GM18873 (cell line): ENCODE results near the gene KLF16.

ENCODE experiments used
- ATAC-seq: cut with Tn5 transposase; IDR thresholded peaks from one replicate; pipeline ENCODE4 v1.9.1; 2021; ENCODE audit warnings: mild to moderate bottlenecking, moderate library complexity, moderate number of reproducible peaks; ENCODE audit not compliant: unreplicated experiment, low FRiP score

Gene KLF16

DNA sequence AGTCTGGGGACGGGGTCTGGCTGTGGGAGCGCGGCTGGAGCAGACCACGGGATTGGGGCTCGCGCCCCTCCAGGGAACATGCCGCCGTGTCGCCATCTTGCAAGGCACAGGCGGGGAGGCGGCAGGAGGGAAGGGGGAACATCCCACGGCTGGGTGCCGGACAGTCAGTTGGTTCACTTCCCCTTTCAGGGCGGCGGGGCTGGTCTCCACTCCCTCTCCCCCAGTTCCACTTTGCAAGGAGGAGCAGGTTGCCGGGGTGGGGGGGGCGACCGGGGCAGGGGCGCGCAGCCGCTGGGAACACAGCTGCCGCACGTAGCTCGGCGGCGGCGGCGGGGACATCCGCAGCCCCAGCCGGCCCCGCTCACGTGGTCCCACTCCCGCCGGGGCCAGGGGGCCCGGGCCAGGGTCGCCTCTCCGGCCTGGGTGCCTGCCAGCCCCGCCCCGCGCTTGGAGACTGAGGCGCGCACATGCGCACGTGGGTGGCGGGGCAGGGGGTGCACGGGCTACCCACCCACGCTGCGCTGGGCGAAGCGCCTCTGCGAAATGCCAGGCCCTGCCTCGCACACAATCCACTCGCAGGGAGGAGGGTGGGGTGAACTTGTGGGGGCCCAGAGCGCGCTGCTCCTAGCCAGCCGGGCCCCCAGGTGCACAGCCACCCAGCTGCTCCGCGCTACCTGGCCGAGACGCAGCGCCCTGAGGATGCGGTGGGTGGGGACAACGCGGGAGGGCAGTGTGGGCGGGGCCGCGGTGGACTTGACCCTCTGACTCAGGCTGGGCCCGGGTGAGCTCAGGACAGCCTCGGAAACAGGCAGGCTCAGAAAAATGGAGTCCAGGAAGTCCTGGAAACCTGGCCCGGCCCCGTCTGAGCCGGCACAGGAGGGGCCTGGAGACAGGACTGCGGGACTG is 6.4 kb downstream of the KLF16 start:
- ATAC-seq, result no peak

DNA sequence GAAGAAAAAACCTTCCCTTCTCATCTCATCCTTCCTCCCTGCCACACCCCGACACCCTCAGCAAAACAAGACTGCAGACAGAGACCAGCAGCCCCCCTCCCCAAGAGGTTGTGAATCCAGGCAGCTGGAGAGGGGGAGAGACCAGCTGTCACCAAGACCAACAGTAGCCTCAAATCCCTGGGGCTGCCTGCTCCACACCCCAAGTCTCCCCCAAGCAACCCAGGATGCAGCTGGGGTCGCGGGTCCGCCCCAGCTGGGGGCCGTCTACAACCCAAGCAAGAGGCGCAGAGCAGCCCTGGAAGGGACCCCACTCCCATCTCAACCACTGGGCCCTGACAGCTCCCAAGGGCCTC is 7.1 kb downstream of the KLF16 start:
- ATAC-seq, result no peak

DNA sequence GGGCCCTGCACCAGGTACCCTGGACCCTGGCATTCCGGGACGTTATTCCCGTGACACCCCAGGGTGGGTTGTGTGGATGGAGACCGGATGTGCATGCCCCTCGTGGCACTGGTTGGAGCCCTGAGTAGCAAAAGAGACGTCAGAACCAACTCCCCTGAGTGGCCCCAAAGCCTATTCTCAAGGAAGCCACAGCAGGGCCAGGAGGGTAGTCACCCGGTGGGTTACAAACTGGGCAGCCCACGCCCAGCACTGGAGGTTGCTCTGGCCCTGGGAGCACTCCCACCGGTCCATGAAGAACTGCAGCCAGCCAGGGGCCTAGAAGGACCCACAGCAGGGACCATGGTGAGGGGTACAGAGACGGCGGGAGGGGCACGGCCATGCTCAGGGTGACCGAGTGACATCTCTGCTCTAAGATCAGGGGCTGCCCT is 7.5 kb downstream of the KLF16 start:
- ATAC-seq, result no peak

DNA sequence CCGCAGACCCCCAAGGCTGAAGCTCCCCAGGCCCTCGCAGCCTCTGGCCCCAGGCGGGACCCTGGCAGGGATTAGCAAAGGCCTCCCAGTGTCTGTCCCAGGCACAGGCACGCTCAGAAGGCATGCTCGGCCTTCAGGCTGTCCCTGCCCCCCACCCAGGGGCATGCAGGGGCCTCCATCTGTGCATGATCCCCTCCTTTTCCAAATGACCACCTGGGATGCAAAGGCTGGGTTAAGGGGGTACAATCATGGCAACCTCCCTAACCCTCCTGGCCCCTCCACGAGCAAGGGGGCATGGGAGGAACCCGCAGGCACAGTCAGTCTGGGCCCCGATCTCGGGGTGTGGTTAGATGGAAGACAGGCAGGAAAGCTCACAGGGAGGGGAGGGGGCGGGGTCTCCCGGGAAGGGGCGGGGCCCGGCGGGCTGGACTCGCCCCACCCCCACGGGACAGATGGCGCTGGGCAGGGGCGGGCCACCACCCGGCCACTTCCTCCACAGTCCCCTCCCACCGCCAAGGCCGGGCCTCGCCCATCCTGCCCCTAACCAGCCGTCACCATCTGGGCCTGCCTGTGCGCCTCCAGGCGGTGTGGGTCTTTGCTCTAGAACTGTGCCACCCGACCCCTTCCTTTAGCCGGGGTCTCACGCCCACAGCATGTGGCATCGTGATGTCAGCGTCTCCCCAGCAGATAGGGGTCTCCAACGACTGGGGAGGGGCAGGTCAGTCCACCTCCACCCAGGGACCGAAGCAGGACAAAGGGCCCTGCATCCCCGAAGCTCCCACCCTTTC is 8.1 kb downstream of the KLF16 start:
- ATAC-seq, result no peak

DNA sequence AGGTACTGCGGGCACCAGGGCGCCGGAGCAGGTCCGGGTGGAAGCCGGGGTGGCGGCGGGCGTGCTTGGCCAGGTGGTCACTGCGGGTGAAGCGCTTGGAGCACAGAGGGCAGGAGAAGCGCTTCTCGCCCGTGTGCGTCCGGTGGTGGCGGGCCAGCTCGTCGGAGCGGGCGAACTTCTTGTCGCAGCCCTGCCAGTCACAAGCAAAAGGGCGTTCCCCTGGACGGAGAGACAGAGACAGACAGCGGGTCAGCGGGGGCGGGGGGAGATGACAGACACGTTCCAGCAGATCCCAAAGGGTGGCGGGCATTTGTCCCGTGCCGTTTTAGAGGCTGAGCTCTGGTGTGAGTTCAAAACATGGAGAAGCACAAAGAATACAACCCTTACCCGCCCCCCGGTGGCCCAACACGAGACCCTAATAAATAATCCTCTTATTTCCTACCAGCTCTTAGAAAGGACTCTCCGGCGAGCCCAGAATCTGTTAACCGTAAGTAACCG is 8.8 kb downstream of the KLF16 start:
- ATAC-seq, result no peak

DNA sequence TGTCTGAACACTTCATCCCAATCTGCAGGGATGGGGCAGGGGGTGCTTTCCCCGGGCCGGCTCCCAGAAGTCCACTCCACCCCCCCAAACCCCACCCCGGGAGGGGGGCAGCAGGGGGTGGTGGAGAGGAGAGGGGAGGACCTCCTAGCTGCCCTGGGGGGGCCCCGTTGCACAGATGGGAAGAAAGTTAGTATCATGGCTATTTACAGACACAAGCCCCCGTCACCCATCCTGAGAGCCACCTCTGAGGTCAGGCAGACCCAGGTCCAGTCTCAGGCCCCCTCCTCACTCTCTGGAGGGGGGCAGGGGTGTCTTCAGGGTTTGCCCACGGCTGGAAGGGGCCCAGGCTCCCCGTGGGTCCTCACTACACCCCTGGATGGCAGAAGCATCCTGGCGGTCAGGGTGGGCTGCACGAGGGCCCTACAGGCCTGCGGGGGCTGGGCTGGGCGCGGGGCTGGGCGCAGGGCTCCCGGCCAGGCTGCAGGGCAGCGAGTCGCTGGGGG is 9.3 kb downstream of the KLF16 start:
- ATAC-seq, result no peak

DNA sequence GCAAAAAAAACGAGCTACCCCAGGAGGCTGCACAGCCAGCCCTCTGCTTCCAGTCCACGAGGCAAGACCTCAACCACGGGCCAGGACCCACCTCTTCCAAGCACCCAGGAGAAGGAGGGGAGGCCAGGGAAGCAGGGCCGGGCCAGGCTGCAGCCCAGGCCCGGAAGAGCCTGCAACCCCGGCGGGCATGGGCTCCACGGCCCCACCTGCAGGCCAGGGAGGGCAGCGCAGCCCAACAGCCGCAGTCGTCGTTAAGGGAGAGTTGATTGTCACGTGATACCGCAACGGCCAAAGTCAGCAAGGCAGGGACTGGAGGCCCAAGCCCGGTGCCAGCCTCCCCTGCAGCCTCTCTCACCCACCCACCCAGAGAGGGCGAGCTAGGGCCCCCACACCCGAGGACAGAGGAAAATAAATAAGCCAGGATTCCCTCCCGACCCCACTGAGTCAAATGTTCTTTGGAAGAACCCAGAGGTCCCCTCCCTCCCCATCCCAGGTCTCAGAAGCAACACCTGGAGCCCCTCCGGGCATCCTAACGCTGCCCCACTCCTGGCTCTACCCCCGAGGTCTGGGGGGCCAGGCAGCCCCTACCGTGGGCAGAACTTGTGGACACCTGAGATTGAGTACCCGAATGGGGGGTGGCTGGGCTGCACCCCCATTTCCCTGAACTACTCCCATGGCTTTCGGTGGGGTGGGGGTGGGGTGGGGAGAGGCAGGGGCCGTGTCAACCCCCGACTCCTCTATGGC is 9.9 kb downstream of the KLF16 start:
- no peak for ATAC-seq

DNA sequence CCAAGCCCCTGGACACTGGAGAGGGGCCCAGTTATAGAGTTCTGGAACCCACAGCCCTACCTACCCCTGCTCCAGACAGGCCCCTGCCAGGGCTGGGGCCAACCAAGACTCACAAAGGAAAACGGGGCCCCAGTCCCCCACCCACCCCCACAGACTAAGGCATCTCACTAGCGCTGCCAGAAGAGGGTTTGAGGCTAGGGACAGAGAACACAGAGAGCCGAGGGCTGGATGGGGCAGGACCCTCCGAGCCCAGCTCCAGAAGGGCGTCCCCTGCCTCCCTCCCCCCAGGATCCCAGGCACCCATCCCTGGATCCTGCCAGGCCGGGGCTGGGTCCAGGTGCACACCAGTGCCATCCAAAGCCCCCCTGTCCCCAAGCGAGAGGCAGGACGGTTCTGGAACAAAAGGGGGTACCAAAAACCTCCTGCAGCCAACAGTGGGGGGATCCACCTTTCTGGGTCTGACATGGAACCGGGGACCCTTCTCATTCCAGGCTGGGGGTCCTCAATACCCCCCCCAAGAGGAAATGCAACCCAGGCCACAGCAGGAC is 10.7 kb downstream of the KLF16 start:
- no peak for ATAC-seq

DNA sequence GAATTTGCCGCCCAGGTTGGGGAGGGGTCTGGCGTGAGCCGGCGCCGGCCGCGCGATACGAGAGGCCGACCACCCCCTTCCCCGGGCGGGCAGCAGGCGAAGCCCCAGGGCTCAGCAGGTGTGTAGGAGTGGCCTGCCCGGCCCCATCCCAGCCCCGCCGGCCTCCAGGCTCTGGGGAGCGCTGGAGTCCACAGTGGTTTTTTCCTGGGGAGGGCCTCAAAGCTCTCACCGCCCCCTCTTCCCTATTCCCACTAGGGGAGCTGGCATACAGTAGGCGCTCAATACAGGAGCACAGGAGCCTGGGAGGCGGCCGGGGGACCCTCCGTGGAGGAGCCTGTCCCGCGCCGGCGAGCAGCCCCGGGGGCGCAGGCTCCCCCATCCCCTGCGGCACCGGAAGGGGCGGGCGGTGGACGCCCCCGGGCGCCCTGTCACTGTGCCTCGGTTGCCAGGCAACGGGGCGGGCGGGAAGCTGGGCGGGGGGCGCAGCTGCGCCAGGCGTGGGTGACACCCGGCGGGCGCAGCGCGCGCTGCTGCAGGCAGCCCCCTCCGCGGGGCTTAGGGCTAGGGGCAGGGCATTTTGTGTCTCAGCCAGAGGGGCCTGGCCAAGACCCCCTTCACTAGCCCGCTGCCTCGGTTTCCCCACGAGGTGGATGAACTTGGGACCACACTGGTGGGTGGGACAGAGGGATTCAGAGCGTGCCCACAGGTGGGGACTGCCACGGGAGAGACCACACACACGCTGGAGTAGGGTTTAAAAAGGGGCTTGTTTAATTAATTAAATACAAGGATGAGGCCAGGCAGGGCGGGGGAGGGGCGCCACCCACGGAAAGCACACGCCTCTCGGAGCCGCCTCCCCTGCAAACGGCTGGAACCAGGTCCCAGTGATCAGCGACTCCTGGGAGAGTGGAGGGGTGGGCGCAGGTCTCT is 11.5 kb downstream of the KLF16 start:
- no peak for ATAC-seq

DNA sequence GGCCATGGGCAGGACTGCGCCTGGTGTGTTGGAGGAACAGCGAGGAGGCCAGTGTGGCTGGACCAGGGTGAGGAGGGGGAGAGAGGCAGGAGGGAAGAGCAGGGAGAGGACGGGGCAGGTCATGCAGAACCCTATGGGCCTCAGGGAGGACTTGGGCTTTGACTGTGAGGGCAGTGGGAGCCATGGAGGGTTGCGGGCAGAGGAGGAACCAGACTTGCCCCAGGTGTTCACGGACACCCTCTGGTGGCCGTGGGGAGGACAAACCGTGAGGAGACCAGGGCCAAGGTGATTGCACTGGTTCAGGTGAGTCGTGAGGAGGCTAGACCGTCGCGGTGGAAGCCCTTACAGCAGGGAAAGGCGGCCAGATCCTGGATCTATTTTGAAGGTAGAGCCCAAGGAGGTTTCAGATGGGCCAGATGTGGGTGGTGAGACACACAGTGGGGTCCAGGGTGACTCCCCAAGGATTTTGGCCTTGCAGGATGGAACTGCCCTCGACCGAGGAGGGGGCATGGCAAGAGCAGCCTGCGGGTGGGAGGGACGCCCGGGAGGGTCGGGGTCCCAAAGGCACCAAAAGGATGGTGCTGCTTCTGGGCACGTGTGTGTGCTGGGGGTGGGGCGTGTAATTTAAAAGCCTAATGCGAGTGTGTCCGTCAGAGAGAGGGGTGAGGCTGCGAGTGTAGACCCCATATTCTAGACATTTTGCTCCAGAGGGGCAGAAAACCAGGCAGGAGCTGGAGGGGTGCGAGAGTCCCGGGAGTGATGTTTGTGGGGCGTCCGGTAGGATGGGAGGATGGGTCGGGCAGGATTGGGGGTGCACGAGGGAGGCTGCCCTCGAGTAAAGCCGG is 12.3 kb downstream of the KLF16 start:
- no peak for ATAC-seq

DNA sequence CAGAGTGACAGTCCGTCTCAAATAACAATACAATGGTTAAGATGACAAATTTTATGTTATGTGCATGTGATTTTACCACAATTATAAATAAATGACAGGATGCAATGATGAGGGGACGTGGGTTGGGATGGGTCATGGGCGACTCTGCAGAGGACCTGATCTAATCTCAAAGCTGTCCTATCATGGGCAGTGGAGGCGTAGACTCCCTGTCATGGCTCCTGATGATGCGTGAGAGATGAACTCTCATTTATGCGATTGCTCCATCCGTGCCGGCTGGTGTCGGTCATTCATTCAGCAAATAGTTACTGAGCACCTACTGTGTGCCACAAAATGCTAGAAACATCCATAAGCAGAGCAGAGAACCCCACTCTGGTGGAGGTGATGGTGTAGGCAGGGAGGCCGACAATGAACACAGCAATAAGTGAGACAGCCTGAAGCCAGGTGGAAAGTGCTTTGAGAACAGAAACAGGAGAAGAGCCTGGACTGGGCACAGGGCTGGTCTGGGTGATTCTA is 13.4 kb downstream of the KLF16 start:
- no peak for ATAC-seq

DNA sequence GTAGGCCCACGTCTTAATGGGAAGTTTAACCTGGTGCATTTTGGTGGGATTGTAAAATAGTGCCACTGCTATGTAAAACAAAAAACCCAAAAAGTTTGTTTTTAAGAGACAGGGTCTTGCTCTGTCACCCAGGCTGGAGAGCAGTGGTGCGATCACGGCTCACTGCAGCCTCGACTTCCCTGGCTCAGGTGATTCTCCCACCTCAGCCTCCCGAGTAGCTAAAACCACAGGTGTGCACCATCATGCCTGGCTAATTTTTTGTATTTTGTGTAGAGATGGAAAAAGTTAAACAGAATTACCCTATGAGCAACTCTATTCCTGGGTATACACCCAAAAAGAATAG is 14.3 kb downstream of the KLF16 start:
- no peak for ATAC-seq

DNA sequence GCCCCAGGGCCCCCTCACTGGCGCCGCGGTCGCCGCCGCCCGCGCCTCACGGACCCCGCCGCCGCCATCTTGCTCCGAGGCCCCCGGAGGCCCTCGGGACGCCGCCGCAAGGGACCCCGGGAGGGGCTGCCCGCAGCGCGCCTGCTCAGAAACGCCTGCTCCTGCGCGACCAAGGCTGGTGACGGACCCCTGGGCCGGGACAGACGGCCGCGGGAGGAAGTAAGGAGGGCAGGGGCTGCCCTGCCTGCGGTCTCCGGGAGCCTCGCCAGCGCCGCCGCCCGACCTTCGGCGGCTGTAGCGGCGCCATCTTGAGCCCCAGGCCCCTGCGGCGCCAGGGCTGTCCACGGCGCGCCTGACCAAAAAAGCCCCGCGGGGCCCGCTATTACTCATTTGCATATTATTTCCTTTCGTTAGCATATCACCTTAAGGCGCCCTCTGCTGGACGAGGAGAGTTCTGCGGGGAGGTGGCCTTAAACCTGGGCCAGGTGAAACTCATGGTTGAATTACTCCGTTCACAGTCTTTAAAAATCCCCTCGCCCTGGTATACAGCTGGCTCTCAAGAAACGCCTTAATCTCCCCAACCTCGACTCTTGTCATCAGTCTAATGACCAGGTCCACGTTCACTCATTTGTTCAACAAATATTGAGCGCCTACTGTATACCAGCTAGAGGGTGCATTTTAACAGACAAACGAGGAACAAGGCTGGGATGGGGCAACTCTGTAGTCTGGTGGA is 14.8 kb downstream of the KLF16 start, which contains the start of gene REXO1:
Gene REXO1 (minus strand): TSS at position 85 of the 733 bp plus-strand sequence. CDS start 125 bp downstream, outside the sequence.
- peak; percentile 60 for ATAC-seq

DNA sequence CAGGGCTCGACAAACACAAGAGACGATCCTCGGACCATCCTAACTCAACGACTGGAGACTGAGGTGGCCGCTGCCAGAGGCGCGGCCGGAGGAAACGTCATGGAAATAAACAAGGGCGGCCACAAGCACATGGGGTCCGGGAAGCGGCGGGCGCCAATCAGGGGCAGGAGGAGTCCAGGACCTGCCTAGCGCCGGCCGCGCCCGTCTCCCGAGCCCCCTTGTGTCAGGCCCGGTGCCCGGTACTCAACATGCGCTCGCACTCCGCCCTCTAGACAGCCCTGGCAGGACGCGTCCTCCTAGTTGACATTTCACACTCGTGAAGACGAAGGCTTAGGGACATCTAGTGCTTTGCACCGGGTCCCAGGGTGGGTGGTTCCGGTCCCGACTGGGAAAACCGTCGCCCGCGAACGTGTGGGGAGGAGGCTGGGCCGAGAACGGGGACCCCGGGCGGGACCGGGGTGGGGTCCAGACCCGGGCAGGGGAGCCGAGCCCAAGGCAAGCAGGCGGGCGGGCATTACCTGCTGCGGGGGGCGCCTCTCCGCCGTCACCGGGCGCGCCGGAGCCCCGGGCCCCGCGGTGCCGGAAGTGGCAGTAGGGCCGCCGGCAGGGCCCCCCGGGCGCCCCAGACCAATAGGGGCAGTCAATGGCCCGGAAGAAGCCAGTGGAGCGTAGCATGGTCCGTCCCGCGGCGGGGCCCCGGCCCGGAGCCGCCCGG is 15.5 kb downstream of the KLF16 start:
- ATAC-seq, result no peak

DNA sequence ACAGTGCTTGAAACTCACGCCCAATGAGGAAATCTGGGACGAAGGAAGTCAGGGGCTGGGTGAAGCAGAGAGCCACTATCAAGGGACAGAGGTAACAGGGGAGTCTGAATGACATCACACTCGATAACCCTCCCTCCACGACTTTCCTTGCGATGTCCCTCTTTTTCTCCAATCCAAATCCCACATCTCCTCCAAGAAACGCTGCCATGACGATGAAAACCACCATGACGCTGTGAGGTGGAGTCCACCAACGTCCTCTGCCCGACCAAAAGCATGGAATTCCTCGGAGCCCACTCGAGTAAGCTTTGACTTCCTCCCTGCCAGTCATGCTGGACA is 16.1 kb downstream of the KLF16 start:
- no peak for ATAC-seq

DNA sequence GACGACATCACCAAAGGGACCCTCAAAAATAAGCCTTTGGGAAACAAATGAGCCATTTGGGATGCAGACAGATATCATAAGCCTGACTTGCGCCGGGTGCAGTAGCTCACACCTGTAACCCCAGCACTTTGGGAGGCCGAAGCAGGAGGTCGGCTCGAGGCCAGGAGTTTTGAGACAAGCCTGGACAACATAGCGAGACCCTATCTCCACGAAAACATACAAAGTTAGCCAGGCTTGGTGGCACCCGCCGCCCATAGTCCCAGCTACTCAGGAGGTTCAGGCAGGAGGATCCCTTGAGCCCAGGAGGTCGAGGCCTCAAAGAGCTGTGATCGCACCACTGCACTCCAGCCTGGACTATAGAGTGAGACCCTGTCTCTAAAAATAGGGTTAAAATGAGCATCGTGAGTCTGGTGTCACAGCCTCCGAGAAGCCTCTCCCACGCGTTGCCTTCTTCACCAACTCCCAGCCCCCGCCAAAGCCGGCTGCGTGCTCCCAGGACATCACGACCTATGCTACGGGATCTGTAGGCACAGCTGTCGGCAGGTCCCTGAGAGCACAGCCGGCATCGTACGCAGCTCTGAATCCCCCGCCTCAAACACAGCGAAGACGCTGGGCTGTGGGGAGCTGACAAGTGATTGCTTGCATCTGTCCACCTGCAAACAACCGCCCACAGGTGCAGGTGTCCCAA is 16.7 kb downstream of the KLF16 start:
- ATAC-seq, result no peak
